Right lung (tissue), 5 donors: Measurements from ENCODE around the gene HDDC2. TPM values are rescaled to one million over a fixed set of nuclear protein-coding genes. Genes with fewer than 3 reads are reported as not detected.

Source experiments
- DNase-seq, 2 donors: peaks; one replicate each; pipeline ENCODE4 v3.0.0-alpha.2; 2013
- polyA plus RNA-seq, 5 donors: library from polyadenylated mRNA; unstranded; fragments of 120-200 nt; gene quantifications; one replicate each; pipeline versions ENCODE4 v1.2.1 to v1.2.3, GENCODE V29; 2013; ENCODE audit warnings: inconsistent platforms in 1 of 5, low replicate concordance in 1 of 5; ENCODE audit not compliant: insufficient read length in 5 of 5, insufficient read depth in 1 of 5

HDDC2 gene
- polyA plus RNA-seq, 5 donors = 78.3 to 91.6 (median 84.2) TPM

- DNase-seq = no peak
These were observed 27.8 kb downstream of the HDDC2 start for GRCh38 chr6:125273965-125274364.

GRCh38 chr6:125273251-125273650 lies 28.5 kb downstream of the HDDC2 start:
- no peak for DNase-seq

GRCh38 chr6:125271486-125272159 lies 30.1 kb downstream of the HDDC2 start:
- DNase-seq = no peak

- DNase-seq = no peak
These were observed 31.4 kb downstream of the HDDC2 start for GRCh38 chr6:125270380-125270779.

- no peak for DNase-seq
These were observed 32.3 kb downstream of the HDDC2 start for GRCh38 chr6:125269328-125269985.

- no peak for DNase-seq
These were observed 33.0 kb downstream of the HDDC2 start for GRCh38 chr6:125268765-125269164.

GRCh38 chr6:125267806-125268523 lies 33.8 kb downstream of the HDDC2 start:
- DNase-seq = no peak

- DNase-seq = no peak
These were observed 37.3 kb downstream of the HDDC2 start for GRCh38 chr6:125264476-125264875.

- no peak for DNase-seq
These were observed 39.5 kb downstream of the HDDC2 start for GRCh38 chr6:125262016-125263013.

GRCh38 chr6:125259354-125259736 lies 42.4 kb downstream of the HDDC2 start:
- DNase-seq = no peak

- no peak for DNase-seq
These were observed 43.0 kb downstream of the HDDC2 start for GRCh38 chr6:125258651-125259353.

GRCh38 chr6:125257351-125257750 lies 44.4 kb downstream of the HDDC2 start:
- no peak for DNase-seq

- DNase-seq = no peak
These were observed 46.6 kb downstream of the HDDC2 start for GRCh38 chr6:125255201-125255600.

GRCh38 chr6:125254321-125254720 lies 47.4 kb downstream of the HDDC2 start:
- no peak for DNase-seq

GRCh38 chr6:125253881-125254280 lies 47.9 kb downstream of the HDDC2 start:
- no peak for DNase-seq

GRCh38 chr6:125252891-125253290 lies 48.9 kb downstream of the HDDC2 start:
- no peak for DNase-seq

- DNase-seq = no peak
These were observed 50.1 kb downstream of the HDDC2 start for GRCh38 chr6:125251516-125252220.

GRCh38 chr6:125250511-125250910 lies 51.3 kb downstream of the HDDC2 start:
- DNase-seq = no peak

- DNase-seq = no peak
These were observed 53.6 kb downstream of the HDDC2 start for GRCh38 chr6:125248136-125248535.

- DNase-seq = no peak
These were observed 55.2 kb downstream of the HDDC2 start for GRCh38 chr6:125246566-125246965.
